ENCODE measurements around the gene S1PR5. TPM values are rescaled to one million over a fixed set of nuclear protein-coding genes. Genes with fewer than 3 reads are reported as not detected.
A peak's percentile ranks its signal among the peaks of the same experiment; 100 is the strongest.

S1PR5 gene
- total RNA-seq, 4 donors from 2014 or later: not detected

- H3K27me3 ChIP-seq: no peaks in the 10 kb centered on the region
Observed at GRCh38 chr19:10548746-10549276, 31.6 kb upstream of the S1PR5 start.

GRCh38 chr19:10546817-10547216, 29.6 kb upstream of the S1PR5 start:
- WGBS: 77% methylated on average over 3 of the region's 17 CpGs
- Histone ChIP-seq H3K27ac (replicated peaks in 1 of 4) (no peak overlapping the region), H3K9me3 (no peaks in the 10 kb centered on the region), H3K4me1 (peaks cover 19 to 32% (median 27%) of the 10 kb centered on the region in 4 donors), H3K36me3 (peaks cover 31 to 60% (median 56%) of the 10 kb centered on the region in 4 donors), H3K4me3 (no peak overlapping the region), H3K27me3 (no peaks in the 10 kb centered on the region)
- no peak for DNase-seq (ENCODE audit: extremely low spot score)
- intact Hi-C loops (cut with DNase I): no loop called here
- TF ChIP-seq EP300 (IDR thresholded peaks at IDR 0.05) (no peak), POLR2A (IDR thresholded peaks at IDR 0.05; ENCODE audit: low read depth) (no peak), CTCF (IDR thresholded peaks at IDR 0.05) (no peak), POLR2AphosphoS5 (IDR thresholded peaks at IDR 0.05) (no peak)

More at GRCh38 chr19:10548746-10549276, 31.6 kb upstream of the S1PR5 start:
- WGBS: 91% methylated on average over 16 of the region's 18 CpGs
- TF ChIP-seq POLR2A (IDR thresholded peaks at IDR 0.05; ENCODE audit: low read depth): no peak
- no peak for TF ChIP-seq CTCF (IDR thresholded peaks at IDR 0.05)
- no peak for TF ChIP-seq POLR2AphosphoS5 (IDR thresholded peaks at IDR 0.05)
- TF ChIP-seq EP300 (IDR thresholded peaks at IDR 0.05): no peak
- H3K4me1 ChIP-seq: peaks cover 16 to 28% (median 21%) of the 10 kb centered on the region in 4 donors
- H3K27ac ChIP-seq (replicated peaks in 1 of 4): no peak overlapping the region
- no peak overlapping the region for H3K4me3 ChIP-seq
- intact Hi-C loops (cut with DNase I): no loop called here
- peaks cover 51 to 80% (median 76%) of the 10 kb centered on the region in 4 donors for H3K36me3 ChIP-seq
- no peaks in the 10 kb centered on the region for H3K9me3 ChIP-seq
- no peak for DNase-seq (ENCODE audit: extremely low spot score)

GRCh38 chr19:10544753-10545251, 27.6 kb upstream of the S1PR5 start:
- Histone ChIP-seq H3K4me1 (peaks cover 19 to 32% (median 27%) of the 10 kb centered on the region in 4 donors), H3K27ac (replicated peaks in 1 of 4) (peak overlapping the region; percentile 90 to 95 (median 92)), H3K27me3 (no peaks in the 10 kb centered on the region), H3K4me3 (peak overlapping the region; percentile 89 to 100 (median 97)), H3K36me3 (peaks cover 16 to 40% (median 36%) of the 10 kb centered on the region in 4 donors), H3K9me3 (no peaks in the 10 kb centered on the region)
- intact Hi-C loops (cut with DNase I): no loop called here
- TF ChIP-seq EP300 (IDR thresholded peaks at IDR 0.05): no peak
- no peak for TF ChIP-seq POLR2AphosphoS5 (IDR thresholded peaks at IDR 0.05)
- TF ChIP-seq POLR2A (IDR thresholded peaks at IDR 0.05; ENCODE audit: low read depth): no peak
- no peak for TF ChIP-seq CTCF (IDR thresholded peaks at IDR 0.05)
- no peak for DNase-seq (ENCODE audit: extremely low spot score)
- WGBS: 68% methylated on average over 17 of the region's 23 CpGs

- intact Hi-C loops (cut with DNase I): no loop called here
- no peaks in the 10 kb centered on the region for H3K9me3 ChIP-seq
- TF ChIP-seq POLR2A (IDR thresholded peaks at IDR 0.05; ENCODE audit: low read depth) (no peak), EP300 (IDR thresholded peaks at IDR 0.05) (no peak), CTCF (IDR thresholded peaks at IDR 0.05) (no peak), POLR2AphosphoS5 (IDR thresholded peaks at IDR 0.05) (no peak)
- H3K36me3 ChIP-seq: peaks cover 11 to 35% (median 31%) of the 10 kb centered on the region in 4 donors
- WGBS: 34% methylated on average over 10 of the region's 22 CpGs
- H3K27ac ChIP-seq (replicated peaks in 1 of 4): peak overlapping the region; percentile 90 to 95 (median 92)
- H3K4me1 ChIP-seq: peaks cover 19 to 32% (median 27%) of the 10 kb centered on the region in 4 donors
- DNase-seq (ENCODE audit: extremely low spot score): no peak
- peaks cover 0 to under 1% (median 0%) of the 10 kb centered on the region in 4 donors for H3K27me3 ChIP-seq
- peak overlapping the region; percentile 89 to 100 (median 97) for H3K4me3 ChIP-seq
Observed at GRCh38 chr19:10544242-10544752, 27.1 kb upstream of the S1PR5 start.

All from esophagus muscularis mucosa (tissue), 4 donors.